DMS114 treated with DMSO at 0.1 percent for 48 hours (cell line): ENCODE data around the gene MX2.

ENCODE experiments used
- DNase-seq: peaks from one replicate; lab custom pipeline; 2025; ENCODE audit not compliant: unreplicated experiment; lab: John Stamatoyannopoulos, UW

Gene MX2

GRCh38 chr21:41363370-41364270 lies 1.8 kb downstream of the MX2 start:
- no peak for DNase-seq

- DNase-seq = no peak
These were observed 2.5 kb downstream of the MX2 start for GRCh38 chr21:41364308-41364707.

- DNase-seq = no peak
These were observed 3.7 kb downstream of the MX2 start for GRCh38 chr21:41365377-41366107.

- DNase-seq = no peak
These were observed 4.8 kb downstream of the MX2 start for GRCh38 chr21:41366522-41367151.

GRCh38 chr21:41367301-41367944 lies 5.6 kb downstream of the MX2 start:
- no peak for DNase-seq

GRCh38 chr21:41367945-41368734 lies 6.3 kb downstream of the MX2 start:
- no peak for DNase-seq

GRCh38 chr21:41368735-41369104 lies 6.9 kb downstream of the MX2 start:
- DNase-seq = no peak

GRCh38 chr21:41369105-41369919 lies 7.5 kb downstream of the MX2 start:
- no peak for DNase-seq

- DNase-seq = peak; percentile 31
These were observed 8.4 kb downstream of the MX2 start for GRCh38 chr21:41369920-41370839.

- DNase-seq = no peak
These were observed 9.2 kb downstream of the MX2 start for GRCh38 chr21:41370840-41371684.

- DNase-seq = no peak
These were observed 9.8 kb downstream of the MX2 start for GRCh38 chr21:41371685-41372030.

GRCh38 chr21:41373253-41373652 lies 11.4 kb downstream of the MX2 start:
- no peak for DNase-seq

- DNase-seq = no peak
These were observed 11.9 kb downstream of the MX2 start for GRCh38 chr21:41373763-41374162.

- DNase-seq = no peak
These were observed 12.4 kb downstream of the MX2 start for GRCh38 chr21:41374177-41374712.

- DNase-seq = no peak
These were observed 13.2 kb downstream of the MX2 start for GRCh38 chr21:41374867-41375533.

- DNase-seq = no peak
These were observed 14.0 kb downstream of the MX2 start for GRCh38 chr21:41375875-41376274.

GRCh38 chr21:41377715-41378114 lies 15.9 kb downstream of the MX2 start:
- no peak for DNase-seq
